ENCODE results near the gene USP25. TPM values are rescaled to one million over a fixed set of nuclear protein-coding genes. Genes with fewer than 3 reads are reported as not detected.

Gene USP25
- total RNA-seq, 1 experiment from 2014 or later = 26.1 TPM

GRCh38 chr21:15801352-15801863 is 71.6 kb downstream of the USP25 start:
- TF ChIP-seq SIN3A (IDR thresholded peaks at IDR 0.05; ENCODE audit: borderline replicate concordance, insufficient read depth, low read depth, low read length) (no peak), TCF7L2 (IDR thresholded peaks at IDR 0.05; ENCODE audit: low read depth, low read length) (no peak), REST (IDR thresholded peaks at IDR 0.05; ENCODE audit: insufficient read depth in 1 of 2, low read depth in 2 of 2, low read length in 1 of 2) (no peak), POLR2AphosphoS5 (IDR thresholded peaks at IDR 0.05; ENCODE audit: low read depth, low read length) (no peak)
- TF ChIP-seq, protein P1, sequence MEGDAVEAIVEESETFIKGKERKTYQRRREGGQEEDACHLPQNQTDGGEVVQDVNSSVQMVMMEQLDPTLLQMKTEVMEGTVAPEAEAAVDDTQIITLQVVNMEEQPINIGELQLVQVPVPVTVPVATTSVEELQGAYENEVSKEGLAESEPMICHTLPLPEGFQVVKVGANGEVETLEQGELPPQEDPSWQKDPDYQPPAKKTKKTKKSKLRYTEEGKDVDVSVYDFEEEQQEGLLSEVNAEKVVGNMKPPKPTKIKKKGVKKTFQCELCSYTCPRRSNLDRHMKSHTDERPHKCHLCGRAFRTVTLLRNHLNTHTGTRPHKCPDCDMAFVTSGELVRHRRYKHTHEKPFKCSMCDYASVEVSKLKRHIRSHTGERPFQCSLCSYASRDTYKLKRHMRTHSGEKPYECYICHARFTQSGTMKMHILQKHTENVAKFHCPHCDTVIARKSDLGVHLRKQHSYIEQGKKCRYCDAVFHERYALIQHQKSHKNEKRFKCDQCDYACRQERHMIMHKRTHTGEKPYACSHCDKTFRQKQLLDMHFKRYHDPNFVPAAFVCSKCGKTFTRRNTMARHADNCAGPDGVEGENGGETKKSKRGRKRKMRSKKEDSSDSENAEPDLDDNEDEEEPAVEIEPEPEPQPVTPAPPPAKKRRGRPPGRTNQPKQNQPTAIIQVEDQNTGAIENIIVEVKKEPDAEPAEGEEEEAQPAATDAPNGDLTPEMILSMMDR (IDR thresholded peaks at IDR 0.05) = no peak
- intact Hi-C loops (cut with micrococcal nuclease; ENCODE audit: unreplicated experiment) = no loop called here
- no peaks in the 10 kb centered on the region; the same call in 1 of the 2 replicates for H3K36me3 ChIP-seq (ENCODE audit: control insufficient read depth, insufficient read depth, low read length)
- ChIA-PET CTCF (no interaction called here), POLR2A (no interaction called here)
- no peaks in the 10 kb centered on the region for H3K27me3 ChIP-seq (ENCODE audit: control insufficient read depth, insufficient read depth, low read length)
- DNase-seq (ENCODE audit: low read depth, low spot score) (no peak), ATAC-seq (no peak)
- H3K9me3 ChIP-seq (ENCODE audit: control insufficient read depth, insufficient read depth, low read depth, low read length) = no peaks in the 10 kb centered on the region
- no peaks in the 10 kb centered on the region for H3K4me1 ChIP-seq (ENCODE audit: control insufficient read depth, insufficient read depth, low read length)
- no TSS peak for BruUV-seq (replicated peaks)
- no peak overlapping the region for H3K4me3 ChIP-seq (ENCODE audit: low read depth in 2 of 2, low read length in 2 of 2)
- no peak overlapping the region for H3K27ac ChIP-seq (ENCODE audit: low read length)
- in situ Hi-C loops (cut with HindIII; ENCODE audit: low pct_unique_long_range_greater_than_20kb, low sequenced_read_pairs) = no loop called here

DNA sequence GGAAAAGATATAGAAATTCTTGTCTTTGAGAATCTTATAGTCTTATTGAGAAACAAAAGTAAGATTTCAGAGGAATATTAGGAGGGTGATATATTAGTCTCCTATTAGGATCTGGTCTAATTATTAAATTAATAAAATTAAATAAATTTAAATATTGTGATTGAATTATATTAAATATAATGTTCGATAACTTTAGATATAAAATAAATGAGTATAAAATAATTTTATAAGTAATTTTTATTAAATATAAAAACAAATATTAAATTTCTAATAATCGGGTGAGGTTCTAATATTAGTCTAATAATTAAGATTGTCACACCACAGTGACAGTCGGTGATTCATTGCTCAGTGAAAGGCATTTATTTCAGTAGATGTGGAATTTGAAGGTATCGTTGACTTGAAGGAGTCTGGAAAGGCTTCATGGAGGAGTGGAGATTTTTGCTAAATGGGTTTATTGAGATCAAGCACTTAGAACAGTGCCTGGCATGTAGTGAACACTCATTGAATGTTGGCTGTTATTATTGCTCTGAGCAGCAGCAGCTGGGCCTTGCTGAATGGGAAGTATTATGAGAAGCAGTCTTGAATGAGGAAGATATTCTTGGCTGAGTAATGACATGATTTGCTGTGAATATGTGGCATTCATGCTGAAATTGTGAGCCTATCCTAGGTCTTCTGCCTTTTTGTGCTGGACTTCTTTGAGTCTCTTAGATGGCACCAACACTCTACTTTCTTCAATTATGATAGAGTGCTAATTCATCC is 74.6 kb downstream of the USP25 start:
- no peak for DNase-seq (ENCODE audit: low read depth, low spot score)
- POLR2A ChIA-PET = no interaction called here
- no peaks in the 10 kb centered on the region; the same call in 1 of the 2 replicates for H3K36me3 ChIP-seq (ENCODE audit: control insufficient read depth, insufficient read depth, low read length)
- intact Hi-C loops (cut with micrococcal nuclease; ENCODE audit: unreplicated experiment) = no loop called here
- no peaks in the 10 kb centered on the region for H3K9me3 ChIP-seq (ENCODE audit: control insufficient read depth, insufficient read depth, low read depth, low read length)
- TF ChIP-seq TCF7L2 (IDR thresholded peaks at IDR 0.05; ENCODE audit: low read depth, low read length) (no peak), REST (IDR thresholded peaks at IDR 0.05; ENCODE audit: insufficient read depth in 1 of 2, low read depth in 2 of 2, low read length in 1 of 2) (no peak), POLR2AphosphoS5 (IDR thresholded peaks at IDR 0.05; ENCODE audit: low read depth, low read length) (no peak)
- TF ChIP-seq, protein P1 (IDR thresholded peaks at IDR 0.05) = no peak
- no peak overlapping the region for H3K27ac ChIP-seq (ENCODE audit: low read length)
- no peaks in the 10 kb centered on the region for H3K4me1 ChIP-seq (ENCODE audit: control insufficient read depth, insufficient read depth, low read length)
- CTCF ChIA-PET = no interaction called here
- H3K27me3 ChIP-seq (ENCODE audit: control insufficient read depth, insufficient read depth, low read length) = no peaks in the 10 kb centered on the region
- in situ Hi-C loops (cut with HindIII; ENCODE audit: low pct_unique_long_range_greater_than_20kb, low sequenced_read_pairs) = no loop called here
- no TSS peak for BruUV-seq (replicated peaks)
- no peak for ATAC-seq
- no peak overlapping the region for H3K4me3 ChIP-seq (ENCODE audit: low read depth in 2 of 2, low read length in 2 of 2)

All from Panc1 (cell line).